Fibroblast of lung (primary cell): ENCODE measurements around the gene TEX29.

Experiments
- EZH2 ChIP-seq: IDR thresholded peaks from 2 replicates; pipeline ENCODE4 v1.5.1; 2012; ENCODE audit warnings: low read length, control low read depth, mild to moderate bottlenecking; ENCODE audit errors: missing control alignments
- TF ChIP-seq, protein P1 (sequence below), 2 donors: IDR thresholded peaks in 1 of 2; conservative IDR thresholded peaks in 1 of 2; 1 replicate in 1 of 2; 2 replicates in 1 of 2; pipeline ENCODE4 v1.5.1; 2011 to 2012; ENCODE audit warnings: low read length in 2 of 2, control low read depth in 1 of 2, inconsistent platforms in 1 of 2, low read depth in 1 of 2, mild to moderate bottlenecking in 1 of 2

DNA sequence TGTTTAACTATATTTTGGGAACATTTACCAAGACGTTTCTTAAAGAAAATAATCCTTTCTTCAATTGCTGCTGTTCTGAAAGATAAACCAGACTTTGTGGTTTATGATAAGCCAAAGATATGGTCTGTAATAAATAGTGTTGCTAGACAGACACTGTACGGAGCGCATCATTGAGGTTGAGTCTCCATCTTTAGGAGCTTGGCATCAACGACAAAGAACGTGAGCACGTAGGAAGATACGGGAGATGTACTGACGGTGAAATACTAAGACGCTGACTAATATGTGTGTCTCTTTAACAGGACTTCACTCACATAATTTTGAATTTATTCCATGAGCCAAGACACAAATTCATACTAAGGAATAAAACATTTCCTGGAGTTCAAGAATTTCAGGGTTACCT lies 16.2 kb downstream of the TEX29 start:
- TF ChIP-seq, protein P1, sequence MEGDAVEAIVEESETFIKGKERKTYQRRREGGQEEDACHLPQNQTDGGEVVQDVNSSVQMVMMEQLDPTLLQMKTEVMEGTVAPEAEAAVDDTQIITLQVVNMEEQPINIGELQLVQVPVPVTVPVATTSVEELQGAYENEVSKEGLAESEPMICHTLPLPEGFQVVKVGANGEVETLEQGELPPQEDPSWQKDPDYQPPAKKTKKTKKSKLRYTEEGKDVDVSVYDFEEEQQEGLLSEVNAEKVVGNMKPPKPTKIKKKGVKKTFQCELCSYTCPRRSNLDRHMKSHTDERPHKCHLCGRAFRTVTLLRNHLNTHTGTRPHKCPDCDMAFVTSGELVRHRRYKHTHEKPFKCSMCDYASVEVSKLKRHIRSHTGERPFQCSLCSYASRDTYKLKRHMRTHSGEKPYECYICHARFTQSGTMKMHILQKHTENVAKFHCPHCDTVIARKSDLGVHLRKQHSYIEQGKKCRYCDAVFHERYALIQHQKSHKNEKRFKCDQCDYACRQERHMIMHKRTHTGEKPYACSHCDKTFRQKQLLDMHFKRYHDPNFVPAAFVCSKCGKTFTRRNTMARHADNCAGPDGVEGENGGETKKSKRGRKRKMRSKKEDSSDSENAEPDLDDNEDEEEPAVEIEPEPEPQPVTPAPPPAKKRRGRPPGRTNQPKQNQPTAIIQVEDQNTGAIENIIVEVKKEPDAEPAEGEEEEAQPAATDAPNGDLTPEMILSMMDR (conservative IDR thresholded peaks at IDR 0.05 in 1 of 2, IDR thresholded peaks at IDR 0.05 in 1 of 2; ENCODE audit: low read depth in 1 of 2, low read length in 2 of 2): no peak
- no peak for TF ChIP-seq EZH2
